HG03060 (cell line): ENCODE measurements around the gene TP53TG3C.
"Not testable (repeated sequence)": the region's sequence is repeated elsewhere in the genome, so short reads cannot be mapped to it uniquely, and the experiment has no call there.

Experiments
- ATAC-seq: cut with Tn5 transposase; IDR thresholded peaks from one replicate; pipeline ENCODE4 v1.9.1; 2021; ENCODE audit warnings: low read depth, moderate number of reproducible peaks; ENCODE audit not compliant: unreplicated experiment

The TP53TG3C gene

GRCh38 chr16:33193926-33194325 is at the start of gene TP53TG3C:
Gene TP53TG3C, plus strand, starts transcription at chr16:33194226. Its CDS starts 68 bp downstream, at chr16:33194294.
- not testable (repeated sequence) for ATAC-seq
